Endothelial cell of umbilical vein (primary cell): ENCODE results near the gene UQCRC1. TPM values are rescaled to one million over a fixed set of nuclear protein-coding genes. Genes with fewer than 3 reads are reported as not detected.

Experiments
- BruUV-seq: library from RNA; stranded (reverse); fragments of 400-500 nt; replicated peaks from 2 replicates; lab custom pipeline; 2021; lab: Mats Ljungman, UMichigan
- CTCF ChIA-PET: fragments of 300-600, 350-600 bp; sonication (Branson Sonifier 250); formaldehyde crosslinking; loops from one replicate; lab custom pipeline; 2021; ENCODE audit warnings: antibody characterized with exemption, inconsistent platforms; lab: Charles Lee
- POLR2A ChIA-PET: fragments of 300-600, 350-600 bp; sonication (Branson Sonifier 250); formaldehyde crosslinking; loops from one replicate; lab custom pipeline; 2021; ENCODE audit warnings: antibody characterized with exemption, inconsistent platforms; lab: Charles Lee
- DNase-seq: peaks from one replicate; pipeline ENCODE4 v3.0.0-alpha.2; 2011; ENCODE audit warnings: low read depth, low spot score
- FAIRE-seq: peaks from 2 replicates; lab custom pipeline; 2011; peaks lifted over from hg19 to GRCh38; lab: Jason Lieb, UNC
- H2AFZ ChIP-seq: 2 replicates; pipeline ENCODE4 v1.6.0; 2012; ENCODE audit warnings: low read depth, low read length, control low read depth, inconsistent platforms
- H3K27ac ChIP-seq: 2 replicates; pipeline ENCODE4 v1.5.1; 2011; ENCODE audit warnings: low read depth, mild to moderate bottlenecking, control low read depth, low read length, moderate library complexity; ENCODE audit not compliant: insufficient read depth
- H3K27me3 ChIP-seq, 2 experiments: 2 replicates each; pipeline versions ENCODE4 v1.6.0 to v1.6.1; 2011; ENCODE audit warnings: low read length in 2 of 2, mixed read lengths in 1 of 2; ENCODE audit not compliant: control insufficient read depth in 2 of 2, insufficient read depth in 2 of 2
- H3K36me3 ChIP-seq, 2 experiments: 2 replicates in 1 of 2; 3 replicates in 1 of 2; pipeline ENCODE4 v1.5.1; 2011; ENCODE audit warnings: low read length in 2 of 2, mild to moderate bottlenecking in 1 of 2, moderate library complexity in 1 of 2; ENCODE audit not compliant: control insufficient read depth in 2 of 2, insufficient read depth in 2 of 2; ENCODE audit errors: extremely low read depth in 1 of 2
- H3K4me1 ChIP-seq: 3 replicates; pipeline ENCODE4 v1.5.1; 2011; ENCODE audit warnings: mild to moderate bottlenecking, low read length; ENCODE audit not compliant: control insufficient read depth, insufficient read depth; ENCODE audit errors: extremely low read depth
- H3K4me2 ChIP-seq: 2 replicates; pipeline ENCODE4 v1.6.1; 2011; ENCODE audit warnings: low read length, control low read depth, mixed read lengths; ENCODE audit not compliant: insufficient read depth
- H3K4me3 ChIP-seq, 3 experiments: fragments of 200-600 bp in 1 of 3; sonication (generic), shearing (Covaris generic) in 1 of 3; replicated peaks in 1 of 3; 2 replicates each; pipeline ENCODE4 v1.5.1; 2011 to 2016; ENCODE audit warnings: control low read depth in 3 of 3, low read length in 3 of 3, mild to moderate bottlenecking in 2 of 3, inconsistent platforms in 1 of 3, low read depth in 1 of 3, moderate library complexity in 1 of 3; ENCODE audit not compliant: insufficient read depth in 1 of 3
- H3K79me2 ChIP-seq: 2 replicates; pipeline ENCODE4 v1.6.0; 2012; ENCODE audit warnings: low read length, inconsistent platforms; ENCODE audit not compliant: control insufficient read depth, insufficient read depth
- H3K9ac ChIP-seq: replicated peaks from 2 replicates; pipeline ENCODE3; 2011; ENCODE audit warnings: low read length, control low read depth; ENCODE audit not compliant: insufficient read depth; ENCODE audit errors: extremely low read depth
- H3K9me1 ChIP-seq: replicated peaks from 3 replicates; pipeline ENCODE4 v1.6.0; 2011; ENCODE audit warnings: mild to moderate bottlenecking, low read length; ENCODE audit not compliant: control insufficient read depth, insufficient read depth; ENCODE audit errors: extremely low read depth
- H3K9me3 ChIP-seq: replicated peaks from 2 replicates; pipeline ENCODE4 v1.5.1; 2012; ENCODE audit warnings: low read length, inconsistent platforms; ENCODE audit not compliant: control insufficient read depth, insufficient read depth
- H4K20me1 ChIP-seq: replicated peaks from 2 replicates; pipeline ENCODE3; 2011; ENCODE audit warnings: mild to moderate bottlenecking, low read length; ENCODE audit not compliant: control insufficient read depth, insufficient read depth; ENCODE audit errors: extremely low read depth
- EZH2 ChIP-seq: IDR thresholded peaks from 2 replicates; pipeline ENCODE4 v1.6.1; 2012; ENCODE audit warnings: borderline replicate concordance, low read depth, mild to moderate bottlenecking, moderate library complexity, low read length, inconsistent platforms; ENCODE audit not compliant: severe bottlenecking
- FOS ChIP-seq: IDR thresholded peaks from 2 replicates; pipeline ENCODE4 v1.6.1; 2011; ENCODE audit warnings: mild to moderate bottlenecking, low read length, moderate library complexity, borderline replicate concordance; ENCODE audit not compliant: insufficient read depth
- GATA2 ChIP-seq: IDR thresholded peaks from 2 replicates; pipeline ENCODE4 v1.7.0; 2011; ENCODE audit warnings: low read depth, mild to moderate bottlenecking, moderate library complexity, mixed read lengths, low read length; ENCODE audit not compliant: insufficient read length, insufficient read depth
- JUN ChIP-seq: IDR thresholded peaks from 2 replicates; pipeline ENCODE4 v1.6.1; 2011; ENCODE audit warnings: borderline replicate concordance, low read depth; ENCODE audit not compliant: insufficient read length, insufficient read depth
- MYC ChIP-seq: IDR thresholded peaks from one replicate; pipeline ENCODE4 v1.6.1; 2011; ENCODE audit warnings: mild to moderate bottlenecking, low read depth, low read length
- POLR2A ChIP-seq: IDR thresholded peaks from 2 replicates; pipeline ENCODE4 v1.6.1; 2012; ENCODE audit warnings: low read depth, mild to moderate bottlenecking, control low read depth, low read length
- POLR2AphosphoS5 ChIP-seq: IDR thresholded peaks from 2 replicates; pipeline ENCODE4 v1.6.1; 2012; ENCODE audit warnings: low read depth, mild to moderate bottlenecking, control low read depth, low read length, moderate library complexity; ENCODE audit not compliant: insufficient read depth
- dilution Hi-C: fragments of 300-500 bp; cut with MboI; formaldehyde crosslinking; loops from one replicate; pipeline ENCODE4 v1.15.0; 2019; ENCODE audit warnings: low sequenced_read_pairs; ENCODE audit not compliant: extremely low pct_ligation_motif_present
- intact Hi-C: fragments of 100-400 bp; cut with micrococcal nuclease; formaldehyde crosslinking; loops from one replicate; pipeline ENCODE4 v1.10.0; 2022
- polyA plus RNA-seq, 4 experiments: library from polyadenylated mRNA; depleted of rRNA in 3 of 4; stranded (reverse) in 3 of 4; unstranded in 1 of 4; fragments of >200 nt; gene quantifications; 2 replicates each; pipeline versions ENCODE4 v1.2.1 to v1.2.3, GENCODE V29; 2011 to 2012; ENCODE audit warnings: missing spikeins in 1 of 4
- total RNA-seq: library from RNA; stranded (reverse); gene quantifications from 2 replicates; pipeline ENCODE4 v1.2.3, GENCODE V29; 2021
- TF ChIP-seq, protein P1 (sequence below): IDR thresholded peaks from 2 replicates; pipeline ENCODE4 v1.6.1; 2011; ENCODE audit not compliant: insufficient read depth, insufficient read length
- TF ChIP-seq, protein P2 (sequence below), 2 donors: IDR thresholded peaks; 1 replicate in 1 of 2; 2 replicates in 1 of 2; pipeline ENCODE4 v1.5.1; 2011; ENCODE audit warnings: low read length in 2 of 2, mild to moderate bottlenecking in 2 of 2, moderate library complexity in 2 of 2, control low read depth in 1 of 2, inconsistent platforms in 1 of 2, low read depth in 1 of 2; ENCODE audit not compliant: insufficient read depth in 1 of 2; ENCODE audit errors: extremely low read depth in 1 of 2

The UQCRC1 gene
- total and polyA plus RNA-seq, 2 donors (not counting 3 experiments of a cell fraction or from before 2014, with no cell fraction given) = 184 to 427 TPM

DNA sequence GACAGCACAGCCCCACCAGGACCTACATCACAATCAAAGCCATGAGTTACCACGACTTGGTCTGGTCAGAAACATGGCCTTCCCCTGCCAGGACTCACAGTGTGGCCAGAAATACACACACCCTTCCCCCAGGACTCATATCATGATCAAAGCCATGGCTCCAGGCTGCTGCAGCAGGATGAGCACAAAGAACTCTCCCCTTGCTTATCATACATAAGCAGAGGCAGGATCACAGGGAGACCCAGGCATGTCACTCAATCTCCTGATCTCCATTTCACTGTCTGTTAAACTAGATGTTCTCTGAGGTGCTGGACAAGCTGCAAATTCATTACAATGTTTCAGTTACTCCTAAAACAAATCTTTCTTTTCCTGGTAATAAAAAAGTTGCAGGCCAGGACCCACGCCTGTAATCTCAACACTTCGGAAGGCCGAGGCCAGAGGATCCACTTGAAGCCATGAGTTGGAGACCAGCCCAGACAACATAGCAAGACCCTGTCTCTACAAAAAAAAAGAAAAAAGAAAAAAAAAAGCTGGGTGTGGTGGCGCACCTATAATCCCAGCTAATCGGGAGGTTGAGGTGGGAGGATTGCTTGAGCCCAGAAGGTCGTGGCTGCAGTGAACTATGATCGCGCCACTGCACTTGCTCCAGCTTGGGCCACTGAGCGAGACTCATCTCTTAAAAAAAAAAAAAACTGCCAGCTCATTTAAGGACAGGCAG is 54.1 kb downstream of the UQCRC1 start:
- no peaks in the 10 kb centered on the region for H3K27me3 ChIP-seq
- no TSS peak for BruUV-seq
- dilution Hi-C loops = no loop called here
- no peaks in the 10 kb centered on the region for H4K20me1 ChIP-seq
- no peaks in the 10 kb centered on the region for H3K9me1 ChIP-seq
- H3K36me3 ChIP-seq = no peaks in the 10 kb centered on the region
- H3K27ac ChIP-seq = no peak overlapping the region
- H3K4me3 ChIP-seq = no peak overlapping the region
- ChIA-PET POLR2A (no interaction called here), CTCF (interaction anchor here (1.0 to 6.8 kb wide), 3 partner anchors 9 to 155 kb away, joined by 3 to 38 read pairs (median 19); no protein-coding TSS in a partner anchor)
- H3K9ac ChIP-seq = no peak overlapping the region
- FAIRE-seq = no peak
- no peak for DNase-seq
- no peaks in the 10 kb centered on the region for H3K79me2 ChIP-seq
- H2AFZ ChIP-seq = no peak overlapping the region
- TF ChIP-seq POLR2AphosphoS5 (no peak), EZH2 (no peak), MYC (no peak), FOS (no peak), GATA2 (no peak), JUN (no peak), POLR2A (no peak)
- TF ChIP-seq, protein P1, sequence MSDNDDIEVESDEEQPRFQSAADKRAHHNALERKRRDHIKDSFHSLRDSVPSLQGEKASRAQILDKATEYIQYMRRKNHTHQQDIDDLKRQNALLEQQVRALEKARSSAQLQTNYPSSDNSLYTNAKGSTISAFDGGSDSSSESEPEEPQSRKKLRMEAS = no peak
- TF ChIP-seq, protein P2, sequence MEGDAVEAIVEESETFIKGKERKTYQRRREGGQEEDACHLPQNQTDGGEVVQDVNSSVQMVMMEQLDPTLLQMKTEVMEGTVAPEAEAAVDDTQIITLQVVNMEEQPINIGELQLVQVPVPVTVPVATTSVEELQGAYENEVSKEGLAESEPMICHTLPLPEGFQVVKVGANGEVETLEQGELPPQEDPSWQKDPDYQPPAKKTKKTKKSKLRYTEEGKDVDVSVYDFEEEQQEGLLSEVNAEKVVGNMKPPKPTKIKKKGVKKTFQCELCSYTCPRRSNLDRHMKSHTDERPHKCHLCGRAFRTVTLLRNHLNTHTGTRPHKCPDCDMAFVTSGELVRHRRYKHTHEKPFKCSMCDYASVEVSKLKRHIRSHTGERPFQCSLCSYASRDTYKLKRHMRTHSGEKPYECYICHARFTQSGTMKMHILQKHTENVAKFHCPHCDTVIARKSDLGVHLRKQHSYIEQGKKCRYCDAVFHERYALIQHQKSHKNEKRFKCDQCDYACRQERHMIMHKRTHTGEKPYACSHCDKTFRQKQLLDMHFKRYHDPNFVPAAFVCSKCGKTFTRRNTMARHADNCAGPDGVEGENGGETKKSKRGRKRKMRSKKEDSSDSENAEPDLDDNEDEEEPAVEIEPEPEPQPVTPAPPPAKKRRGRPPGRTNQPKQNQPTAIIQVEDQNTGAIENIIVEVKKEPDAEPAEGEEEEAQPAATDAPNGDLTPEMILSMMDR (IDR thresholded peaks at IDR 0.05; ENCODE audit: extremely low read depth in 1 of 2, insufficient read depth in 1 of 2, low read depth in 1 of 2, low read length in 2 of 2) = no peak
- H3K4me1 ChIP-seq = peaks cover 6% of the 10 kb centered on the region
- H3K4me2 ChIP-seq = no peak overlapping the region
- H3K9me3 ChIP-seq = no peaks in the 10 kb centered on the region
- intact Hi-C loops = no loop called here
